Fibroblast of skin of back (primary cell): ENCODE measurements around the gene MCHR1.
A peak's percentile ranks its signal among the peaks of the same experiment; 100 is the strongest.
"Not testable (repeated sequence)": the region's sequence is repeated elsewhere in the genome, so short reads cannot be mapped to it uniquely, and the experiment has no call there.

Experiments
- DNase-seq: peaks from one replicate; pipeline ENCODE4 v3.0.0-alpha.2; 2013

Gene MCHR1

GRCh38 chr22:40691532-40691931 lies 12.2 kb downstream of the MCHR1 start:
- no peak for DNase-seq

- DNase-seq: no peak
Observed at GRCh38 chr22:40694411-40694810, 15.1 kb downstream of the MCHR1 start.

GRCh38 chr22:40701274-40701673 lies 22.0 kb downstream of the MCHR1 start:
- DNase-seq: no peak

GRCh38 chr22:40703174-40703573 lies 23.9 kb downstream of the MCHR1 start:
- no peak for DNase-seq

GRCh38 chr22:40703736-40704135 lies 24.5 kb downstream of the MCHR1 start:
- no peak for DNase-seq

- DNase-seq: no peak
Observed at GRCh38 chr22:40705918-40706682, 26.8 kb downstream of the MCHR1 start.

GRCh38 chr22:40707154-40707553 lies 27.9 kb downstream of the MCHR1 start:
- no peak for DNase-seq

- DNase-seq: no peak
Observed at GRCh38 chr22:40708177-40708576, 28.9 kb downstream of the MCHR1 start.

- DNase-seq: no peak
Observed at GRCh38 chr22:40709752-40710413, 30.6 kb downstream of the MCHR1 start.

- no peak for DNase-seq
Observed at GRCh38 chr22:40712311-40712710, 33.0 kb downstream of the MCHR1 start.

GRCh38 chr22:40714499-40715337 lies 35.4 kb downstream of the MCHR1 start:
- DNase-seq: peak; percentile 35

GRCh38 chr22:40716116-40716515 lies 36.8 kb downstream of the MCHR1 start:
- no peak for DNase-seq

GRCh38 chr22:40717657-40718056 lies 38.4 kb downstream of the MCHR1 start:
- not testable (repeated sequence) for DNase-seq

- no peak for DNase-seq
Observed at GRCh38 chr22:40718250-40719204, 39.2 kb downstream of the MCHR1 start.

GRCh38 chr22:40719599-40719998 lies 40.3 kb downstream of the MCHR1 start:
- no peak for DNase-seq

GRCh38 chr22:40720156-40720537 lies 40.9 kb downstream of the MCHR1 start:
- DNase-seq: not testable (repeated sequence)

GRCh38 chr22:40720538-40721256 lies 41.4 kb downstream of the MCHR1 start:
- DNase-seq: peak; percentile 61

- peak; percentile 68 for DNase-seq
Observed at GRCh38 chr22:40721266-40721665, 42.0 kb downstream of the MCHR1 start.

GRCh38 chr22:40723396-40723933 lies 44.2 kb downstream of the MCHR1 start:
- DNase-seq: no peak

- DNase-seq: peak; percentile 42
Observed at GRCh38 chr22:40726514-40726913, 47.2 kb downstream of the MCHR1 start.
